HG02852 (cell line): ENCODE data around the gene SHC2.
"Not testable (repeated sequence)": the region's sequence is repeated elsewhere in the genome, so short reads cannot be mapped to it uniquely, and the experiment has no call there.

Experiments
- ATAC-seq: cut with Tn5 transposase; IDR thresholded peaks from one replicate; pipeline ENCODE4 v1.9.1; 2021; ENCODE audit warnings: mild to moderate bottlenecking, moderate library complexity; ENCODE audit not compliant: unreplicated experiment

SHC2 gene

DNA sequence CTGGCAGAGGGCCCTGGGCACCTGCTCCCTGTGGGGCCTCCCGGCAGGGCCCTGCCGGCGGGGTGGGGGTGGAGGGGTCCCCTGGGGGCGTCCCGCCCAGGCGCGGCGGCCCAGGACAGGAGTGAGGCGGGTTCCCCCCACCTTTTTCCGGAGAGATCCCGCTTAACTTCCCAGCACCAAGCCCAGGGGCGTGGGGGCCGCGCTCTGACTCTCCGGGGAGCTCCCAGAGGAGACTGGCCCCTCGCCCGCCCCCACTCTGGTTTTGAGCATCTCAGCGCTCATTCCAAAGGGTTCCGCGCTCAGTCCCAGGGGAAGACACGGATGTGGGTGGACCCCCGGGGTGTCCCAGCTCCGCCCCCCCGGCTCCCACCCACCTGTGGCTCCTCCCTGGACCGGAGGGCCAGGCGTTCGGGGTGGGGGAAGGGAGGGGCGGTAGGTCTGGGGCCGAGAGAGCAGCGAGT, 52.4 kb downstream of the SHC2 start:
- no peak for ATAC-seq

DNA sequence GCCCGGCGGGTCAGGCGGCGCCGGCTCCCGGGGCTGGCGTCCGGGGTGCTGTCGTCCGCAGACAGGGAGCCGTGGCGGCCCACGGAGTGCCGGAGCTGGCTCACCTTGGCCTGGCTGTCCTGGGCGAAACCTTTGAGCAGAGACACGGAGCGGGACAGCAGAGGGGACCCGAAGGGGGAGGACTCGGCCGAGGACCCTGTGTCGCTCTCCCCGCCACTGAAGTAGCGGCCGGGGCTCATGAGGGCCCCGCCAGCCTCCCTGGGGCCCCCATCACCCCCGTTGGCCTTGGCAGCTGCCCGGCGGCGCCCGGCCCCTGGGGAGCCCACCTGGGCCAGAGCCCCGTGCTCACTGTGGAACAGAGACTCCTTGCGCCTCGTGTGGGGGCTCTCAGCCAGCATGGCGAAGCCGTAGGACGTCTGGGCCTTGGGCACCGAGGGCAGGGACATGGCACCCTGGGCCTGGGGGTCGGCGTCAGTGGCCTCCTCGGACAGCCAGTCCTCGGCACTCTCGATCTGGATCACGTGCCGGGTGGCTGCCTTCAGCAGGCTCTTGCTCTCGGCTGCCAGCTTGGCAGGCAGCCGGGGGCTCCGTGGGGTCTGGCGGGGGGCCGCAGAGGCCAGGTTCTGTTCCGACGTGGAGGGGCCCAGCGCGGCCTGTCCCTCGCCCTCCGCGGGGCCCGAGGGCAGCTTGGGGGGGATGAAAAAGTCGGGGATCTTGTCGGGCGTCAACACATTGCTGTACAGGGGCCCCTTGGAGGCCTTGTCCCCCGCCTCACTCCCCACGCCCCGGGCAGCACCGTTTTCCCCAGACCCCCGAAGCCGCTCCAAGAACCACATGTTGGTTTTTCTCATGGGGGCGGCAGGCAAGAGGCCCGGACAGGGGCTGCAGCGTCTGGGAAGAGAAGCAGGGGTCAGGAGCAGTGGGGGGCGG, 53.1 kb downstream of the SHC2 start:
- ATAC-seq: no peak

DNA sequence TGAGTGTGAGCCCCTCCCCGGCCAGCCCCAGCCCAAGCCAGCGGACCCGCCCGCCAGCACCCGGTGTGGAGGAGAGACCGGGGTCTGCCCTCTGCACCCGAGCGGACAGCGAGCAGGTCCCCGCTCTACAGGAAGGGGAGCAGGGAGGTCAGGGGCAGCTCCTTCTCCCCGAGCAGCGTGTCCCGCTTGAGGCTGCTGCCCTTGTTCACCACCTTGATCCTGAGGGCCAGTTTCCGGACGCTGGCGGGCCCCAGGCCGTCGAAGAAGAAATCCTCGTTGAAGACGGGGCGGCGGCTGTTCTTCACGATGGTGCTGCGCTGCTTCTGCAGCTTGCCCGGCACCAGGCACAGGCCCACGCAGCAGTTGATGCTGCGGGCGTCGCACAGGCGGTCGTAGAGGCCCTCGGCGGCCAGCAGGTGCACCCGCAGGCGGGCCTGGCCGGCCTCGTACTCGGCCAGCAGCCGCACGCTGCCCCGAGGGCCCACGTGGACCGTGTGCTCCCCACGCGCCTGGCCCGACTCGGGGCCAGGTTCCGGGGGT, 53.8 kb downstream of the SHC2 start:
- no peak for ATAC-seq

DNA sequence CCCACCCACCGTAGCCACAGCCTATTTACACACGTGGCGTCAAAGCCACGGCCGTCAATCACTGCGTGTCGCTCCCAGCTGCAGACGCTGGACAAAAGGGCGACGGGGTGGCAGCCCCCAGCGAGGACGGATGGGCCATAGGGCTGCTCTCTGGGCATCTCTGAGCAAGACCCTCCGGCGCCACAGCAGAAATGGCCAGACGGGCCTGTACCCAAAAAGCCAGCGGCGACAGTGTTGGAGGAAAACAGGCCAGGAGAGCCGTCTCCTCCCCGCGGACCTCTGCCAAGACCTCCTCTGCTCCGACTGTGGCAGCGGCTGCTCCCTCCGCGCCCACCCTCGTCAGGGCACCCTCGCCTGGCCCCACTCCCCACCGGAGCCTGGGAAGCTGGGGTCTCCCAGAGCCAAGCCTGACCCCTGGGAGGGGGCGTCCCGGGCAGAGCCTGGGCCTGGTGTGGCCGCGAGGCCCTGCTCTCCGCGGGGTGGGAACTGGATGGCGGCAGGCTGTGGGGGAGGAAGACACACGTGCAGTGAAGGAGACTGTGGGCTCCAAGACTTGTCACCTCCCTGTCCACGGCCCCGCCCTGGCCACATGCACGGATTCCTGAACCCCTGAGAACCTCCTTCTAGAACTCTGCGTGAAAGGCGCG, 54.6 kb downstream of the SHC2 start:
- ATAC-seq: no peak

DNA sequence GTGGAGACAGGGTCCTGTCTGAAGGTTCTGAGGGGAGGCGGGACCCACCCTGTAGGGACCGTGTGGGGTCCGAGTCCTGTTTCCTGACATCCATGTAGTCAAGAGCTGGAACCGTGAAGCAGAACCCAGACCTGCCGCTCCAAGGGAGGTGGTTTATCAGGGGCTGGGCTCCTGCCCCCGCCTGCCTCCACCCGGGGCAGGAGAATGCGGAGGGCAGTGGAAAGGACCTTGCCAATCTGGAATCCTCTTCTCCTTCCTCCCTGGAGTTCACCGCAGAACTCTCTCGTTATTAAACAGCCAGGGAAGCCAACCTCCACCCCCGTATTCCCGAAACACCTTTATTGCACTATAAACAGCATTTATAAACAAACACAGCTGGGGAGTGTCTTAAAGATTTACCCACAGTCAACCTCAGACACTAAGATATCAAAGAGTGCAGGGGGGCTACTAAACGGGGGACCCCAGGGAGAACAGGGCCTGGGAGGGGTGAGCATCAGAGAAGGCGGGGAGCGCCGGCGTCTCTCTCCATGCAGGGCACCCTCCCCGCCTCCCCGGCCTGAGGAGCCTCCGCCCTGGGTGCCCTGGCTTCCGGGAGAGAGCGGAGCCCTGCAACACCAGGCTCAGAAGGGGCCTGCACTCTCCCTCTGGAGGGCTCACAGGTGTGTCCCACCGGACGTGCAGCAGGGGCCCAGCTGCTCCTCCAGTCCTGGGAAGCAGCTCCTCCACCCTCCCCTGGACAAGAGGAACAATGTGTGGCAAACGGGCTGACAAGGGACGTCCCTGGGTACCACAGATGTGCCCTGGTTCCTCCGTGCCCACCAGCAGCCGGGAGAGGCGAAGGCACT, 55.5 kb downstream of the SHC2 start:
- no peak for ATAC-seq

DNA sequence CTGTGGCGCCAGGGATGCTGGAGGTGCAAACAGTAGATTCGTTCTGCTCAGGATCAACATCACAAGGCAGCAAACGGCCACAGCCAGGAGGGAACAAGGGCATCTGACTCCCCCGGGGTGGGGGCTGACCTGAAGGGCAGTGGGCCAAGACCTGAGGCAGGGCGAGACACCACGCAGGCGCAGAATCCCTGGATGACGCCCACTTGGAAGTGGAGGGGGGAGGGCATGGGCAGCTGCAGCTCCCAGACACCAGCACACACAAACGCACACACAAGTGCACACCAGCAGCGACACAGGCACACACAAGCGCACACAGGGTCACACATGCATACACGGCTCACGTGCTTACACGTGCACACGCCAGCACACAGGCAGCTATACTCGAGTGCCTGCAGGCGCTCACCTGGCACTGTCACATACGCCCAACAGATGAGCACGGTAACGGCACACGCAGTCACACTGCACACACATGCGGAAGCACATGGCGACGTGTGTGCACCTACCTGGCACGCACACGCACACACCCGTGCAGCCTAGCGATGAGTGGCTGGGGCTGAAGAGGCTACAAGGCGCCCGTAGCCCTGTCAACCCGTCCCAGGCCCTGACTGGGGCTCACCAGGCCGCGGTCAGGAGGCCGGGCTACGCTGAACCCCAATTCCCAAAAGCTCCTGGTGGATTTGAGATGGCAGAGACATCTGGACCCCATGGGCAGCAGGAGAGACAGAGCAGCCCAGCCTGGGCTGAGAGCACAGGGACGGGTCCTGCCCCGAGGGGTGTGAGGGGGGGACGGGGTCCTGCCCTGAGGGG, 57.4 kb downstream of the SHC2 start:
- ATAC-seq: no peak

DNA sequence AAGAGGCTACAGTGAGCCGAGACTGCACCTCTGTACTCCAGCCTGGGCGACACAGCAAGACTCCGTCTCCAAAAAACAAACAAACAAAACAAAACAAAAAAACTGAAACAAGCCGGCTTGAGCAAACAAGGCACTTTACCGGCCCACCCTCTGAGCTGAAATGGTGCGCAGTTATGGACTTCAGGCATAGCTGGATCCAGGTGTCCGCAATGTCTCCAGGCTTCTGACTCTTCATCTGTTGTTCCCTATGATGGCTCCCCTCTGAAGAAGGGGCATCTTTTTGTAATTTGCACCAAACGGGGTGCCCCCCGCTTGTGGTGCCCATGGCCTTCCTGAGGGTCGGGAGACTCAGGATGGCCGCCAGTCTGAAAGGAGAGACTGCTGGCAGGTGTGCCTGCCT, 58.0 kb downstream of the SHC2 start:
- no peak for ATAC-seq

DNA sequence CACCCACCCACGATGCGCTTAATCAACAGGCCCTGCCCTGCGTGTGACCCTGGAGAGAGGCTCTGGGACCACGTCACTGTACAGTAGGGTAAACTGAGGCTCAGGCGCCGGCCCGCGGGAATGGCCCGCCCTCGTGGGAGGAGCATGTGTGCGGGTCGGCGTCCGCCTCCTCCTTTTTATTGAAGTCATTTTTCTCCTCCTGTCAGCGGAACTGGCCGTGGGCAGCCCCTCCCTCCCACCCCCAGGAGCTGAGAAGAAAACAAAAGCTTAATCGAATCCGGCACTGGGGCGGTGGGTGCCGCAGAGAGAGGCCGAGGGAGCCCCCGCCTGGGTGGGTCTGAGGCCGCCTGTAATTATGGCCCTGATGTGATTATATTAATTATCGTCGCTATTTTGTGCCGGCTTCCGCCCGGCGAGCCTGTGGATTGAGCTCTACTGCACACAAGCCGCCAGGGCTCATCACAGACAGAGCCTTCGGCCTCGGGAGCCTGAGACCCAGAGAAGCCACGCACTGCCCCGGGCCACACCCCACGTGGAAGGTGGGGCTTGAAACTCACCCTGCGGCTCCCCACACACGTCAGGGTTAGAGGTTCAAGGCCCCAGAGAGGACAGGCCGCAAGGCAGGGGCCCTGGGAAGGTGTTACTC, 58.8 kb downstream of the SHC2 start:
- ATAC-seq: no peak

DNA sequence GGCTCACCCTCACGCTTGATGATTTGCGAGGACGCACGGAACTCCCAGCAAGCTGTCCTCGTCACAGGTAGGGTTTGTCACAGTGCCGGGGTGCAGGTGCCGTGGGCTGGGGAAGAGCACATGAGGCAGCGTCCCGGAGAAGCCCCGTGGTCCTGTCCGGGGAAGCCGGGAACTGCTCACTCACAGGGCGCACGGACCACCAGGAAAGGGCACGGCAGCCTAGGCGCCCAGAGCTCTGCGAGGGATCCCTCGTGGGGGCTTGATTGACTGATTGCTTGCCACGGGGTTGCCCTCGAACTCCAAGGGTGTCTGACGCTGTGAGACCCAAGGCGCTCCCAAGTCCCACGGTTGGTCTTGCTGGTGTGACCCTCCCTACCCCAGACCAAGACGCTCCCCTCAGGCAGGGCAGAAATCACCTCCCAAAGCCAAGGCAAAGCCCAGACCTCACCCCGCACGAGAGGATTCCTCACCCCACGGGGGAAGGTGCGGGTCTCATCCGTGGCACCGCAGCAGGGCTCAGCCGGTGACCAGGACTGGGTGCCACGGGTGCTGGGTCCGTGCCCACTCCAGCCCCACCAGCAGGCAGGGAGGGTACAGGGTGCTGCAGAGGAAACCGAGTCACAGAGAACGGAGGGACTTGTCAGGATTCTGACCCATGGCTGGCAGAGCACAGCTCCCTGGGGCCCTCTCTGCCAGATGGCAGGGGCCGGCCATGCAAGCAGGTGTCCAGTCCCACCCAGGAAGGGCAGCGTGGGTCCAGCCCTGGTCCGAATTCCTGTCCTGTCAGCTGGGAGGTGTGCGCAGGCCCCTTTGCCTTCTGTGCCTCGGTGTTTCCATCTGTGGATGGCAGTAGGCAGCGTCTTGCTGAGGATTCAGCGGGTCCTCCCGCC, 59.6 kb downstream of the SHC2 start:
- ATAC-seq: no peak

DNA sequence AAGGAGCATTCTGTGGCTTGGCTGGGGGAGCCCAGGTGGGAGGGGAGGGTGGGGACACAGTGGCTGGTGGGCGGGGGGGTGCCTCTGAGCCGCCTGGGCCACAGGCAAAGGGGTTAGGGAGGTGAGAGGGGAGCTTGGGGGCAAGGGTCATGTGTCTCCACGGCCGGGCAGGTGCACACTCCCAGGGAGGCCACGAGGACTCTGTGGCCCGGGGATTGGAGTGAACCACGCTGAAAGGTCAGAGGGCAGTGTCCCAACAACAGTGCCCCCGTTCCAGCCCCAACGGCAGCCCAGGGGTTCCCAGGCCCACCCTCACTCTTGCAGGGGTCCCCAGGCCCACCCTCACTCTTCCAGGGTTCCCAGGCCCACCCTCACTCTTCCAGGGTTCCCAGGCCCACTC, 61.5 kb downstream of the SHC2 start:
- no peak for ATAC-seq

DNA sequence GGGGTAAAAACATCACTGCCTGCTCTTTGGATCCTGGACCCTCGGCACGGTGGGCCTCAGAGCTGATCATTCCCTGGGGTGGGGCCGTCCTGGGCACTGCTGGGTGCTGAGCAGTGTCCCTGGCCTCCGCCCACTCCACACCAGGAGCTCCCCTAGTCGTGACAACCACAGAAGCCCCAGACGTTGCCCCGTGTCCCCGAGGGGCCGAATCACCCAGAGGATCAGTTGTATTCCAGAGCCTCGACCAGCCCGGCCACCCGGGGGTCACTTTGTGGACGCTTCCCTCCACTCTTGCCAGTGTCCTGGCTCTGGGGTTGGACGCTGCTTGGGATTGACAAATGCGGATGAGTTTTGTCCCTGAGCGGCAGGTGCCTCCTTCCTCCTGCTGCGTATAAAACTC, 62.1 kb downstream of the SHC2 start:
- no peak for ATAC-seq

DNA sequence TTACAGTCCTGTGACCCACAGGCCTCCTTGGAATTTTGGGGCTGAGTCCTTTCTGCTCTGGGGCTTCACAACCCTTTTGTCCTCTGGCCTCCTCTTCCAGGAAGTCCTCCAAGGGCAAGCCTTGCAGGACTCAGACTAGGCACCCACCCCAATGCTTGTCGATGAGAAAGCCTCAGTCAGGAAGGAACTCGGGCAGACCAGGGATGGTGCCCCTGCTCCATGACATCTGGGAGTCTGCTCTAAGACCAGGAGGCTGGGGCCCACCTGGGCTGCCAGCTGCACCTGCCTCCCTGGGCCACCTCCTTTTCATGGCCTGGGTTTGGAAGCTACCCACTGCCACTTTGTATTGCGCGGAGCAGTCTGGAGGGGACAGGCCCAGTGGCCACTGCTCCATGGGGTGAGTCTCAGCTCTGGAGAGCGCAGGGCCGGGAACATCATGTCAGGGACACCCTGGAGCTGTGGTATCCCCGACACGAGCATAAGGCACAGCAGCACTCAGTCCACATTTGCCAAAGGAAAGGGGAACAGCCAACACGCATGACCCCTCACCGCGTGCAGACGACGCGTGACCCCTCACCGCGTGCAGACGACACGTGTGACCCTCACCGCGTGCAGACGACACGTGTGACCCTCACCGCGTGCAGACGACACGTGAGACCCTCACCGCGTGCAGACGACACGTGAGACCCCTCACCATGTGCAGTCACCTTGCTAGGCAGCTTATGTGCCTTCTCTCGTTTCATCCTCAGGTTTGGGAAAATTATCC, 62.7 kb downstream of the SHC2 start:
- no peak for ATAC-seq

DNA sequence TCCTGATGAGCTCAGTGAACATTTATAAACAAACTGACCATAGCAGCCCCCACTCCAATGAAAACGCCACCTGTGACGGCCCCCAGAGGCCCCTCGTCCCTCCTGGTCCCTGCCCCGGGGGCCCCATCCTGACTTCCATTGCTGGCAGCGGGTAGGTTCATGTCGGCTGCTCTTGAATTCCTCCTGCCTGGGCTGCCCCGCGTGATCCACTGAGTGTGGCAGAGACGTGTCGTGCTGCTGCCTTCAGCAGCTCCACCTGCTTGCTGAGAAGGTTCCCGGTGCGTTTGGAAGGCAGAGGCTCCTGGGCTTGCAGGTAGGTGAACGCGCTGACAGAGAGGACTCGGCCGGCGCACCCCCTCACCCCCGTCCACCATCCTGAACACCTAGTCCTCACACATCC, 63.5 kb downstream of the SHC2 start:
- no peak for ATAC-seq

DNA sequence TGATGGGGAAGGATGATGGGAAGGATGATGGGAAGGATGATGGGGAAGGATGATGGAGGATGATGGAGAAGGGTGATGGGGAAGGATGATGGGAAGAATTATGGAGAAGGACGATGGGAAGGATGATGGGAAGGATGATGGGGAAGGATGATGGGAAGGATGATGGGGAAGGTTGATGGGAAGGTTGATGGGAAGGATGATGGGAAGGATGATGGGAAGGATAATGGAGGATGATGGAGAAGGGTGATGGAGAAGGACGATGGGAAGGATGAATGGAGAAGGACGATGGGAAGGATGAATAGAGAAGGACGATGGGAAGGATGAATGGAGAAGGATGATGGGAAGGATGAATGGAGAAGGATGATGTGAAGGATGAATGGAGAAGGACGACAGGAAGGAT, 65.4 kb downstream of the SHC2 start:
- ATAC-seq: no peak

DNA sequence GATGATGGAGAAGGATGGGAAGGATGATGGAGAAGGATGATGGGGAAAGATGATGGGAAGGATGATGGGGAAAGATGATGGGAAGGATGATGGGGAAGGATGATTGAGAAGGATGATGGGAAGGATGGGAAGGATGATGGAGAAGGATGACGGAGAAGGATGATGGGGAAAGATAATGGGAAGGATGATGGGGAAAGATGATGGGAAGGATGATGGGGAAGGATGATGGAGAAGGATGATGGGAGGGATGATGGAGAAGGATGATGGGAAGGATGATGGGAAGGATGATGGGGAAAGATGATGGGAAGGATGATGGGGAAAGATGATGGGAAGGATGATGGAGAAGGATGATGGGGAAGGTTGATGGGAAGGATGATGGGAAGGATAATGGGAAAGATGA, 66.0 kb downstream of the SHC2 start:
- ATAC-seq: not testable (repeated sequence)

DNA sequence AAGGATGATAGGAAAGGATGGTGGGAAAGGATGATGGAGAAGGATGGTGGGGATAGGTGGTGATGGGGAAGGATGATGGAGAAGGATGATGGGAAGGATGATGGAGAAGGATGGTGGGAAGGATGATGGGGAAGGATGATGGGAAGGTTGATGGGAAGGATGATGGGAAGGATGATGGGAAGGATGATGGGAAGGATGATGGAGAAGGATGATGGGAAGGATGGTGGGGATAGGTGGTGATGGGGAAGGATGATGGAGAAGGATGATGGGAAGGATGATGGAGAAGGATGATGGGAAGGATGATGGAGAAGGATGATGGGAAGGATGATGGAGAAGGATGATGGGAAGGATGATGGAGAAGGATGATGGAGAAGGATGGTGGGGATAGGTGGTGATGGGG, 67.3 kb downstream of the SHC2 start:
- not testable (repeated sequence) for ATAC-seq

DNA sequence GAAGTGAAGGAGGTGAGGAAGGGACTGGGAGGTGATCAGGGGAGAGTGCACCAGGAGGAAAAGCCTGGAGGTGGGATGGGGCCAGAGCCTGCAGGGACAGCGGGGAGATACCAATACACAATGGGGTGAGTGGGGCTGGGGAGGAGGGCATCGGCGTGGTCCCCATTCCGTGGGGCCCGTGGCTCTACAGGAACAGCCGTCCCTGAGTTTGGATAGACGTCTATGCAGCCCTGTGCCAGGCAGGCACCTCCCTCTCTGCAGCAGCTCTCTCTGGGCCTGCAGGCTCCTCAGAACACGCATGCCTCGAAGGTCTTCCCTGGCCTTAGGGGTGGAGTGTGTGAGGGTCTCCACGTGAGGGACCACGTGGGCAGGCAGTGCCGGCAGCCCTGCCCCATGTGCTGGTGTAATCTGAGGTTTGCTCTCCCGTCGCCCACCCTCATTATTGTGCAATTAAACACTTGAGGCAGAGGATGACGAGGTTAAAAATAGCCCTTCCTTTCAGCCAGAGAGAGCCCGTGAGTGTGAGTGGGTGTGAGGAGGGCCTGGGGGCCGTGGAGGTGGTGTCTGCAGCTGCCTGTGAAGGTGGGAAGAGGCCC, 68.4 kb downstream of the SHC2 start:
- no peak for ATAC-seq
